IMR-90 (cell line): Measurements from ENCODE around the gene EIF2AK2. TPM values are rescaled to one million over a fixed set of nuclear protein-coding genes. Genes with fewer than 3 reads are reported as not detected.

Experiments
- ATAC-seq: fragments of 200-7000 bp; cut with Tn5 transposase; 2 replicates; pipeline ENCODE4 v1.9.1; 2020; ENCODE audit warnings: low read depth, mild to moderate bottlenecking, moderate library complexity
- BruUV-seq: library from RNA; stranded (reverse); fragments of 400-500 nt; replicated peaks from 2 replicates; lab custom pipeline; 2021; lab: Mats Ljungman, UMichigan
- CTCF ChIA-PET: fragments of 300-600 bp; formaldehyde crosslinking; extraction: SDS; loops from one replicate; lab custom pipeline; 2021; ENCODE audit warnings: antibody characterized with exemption; lab: Yijun Ruan, JAX
- POLR2A ChIA-PET: fragments of 300-600 bp; sonication (Branson Sonifier 250); formaldehyde crosslinking; loops from one replicate; lab custom pipeline; 2022; ENCODE audit warnings: antibody characterized with exemption; ENCODE audit not compliant: unreplicated experiment; lab: Charles Lee
- DNase-seq: peaks from one replicate; pipeline ENCODE4 v3.0.0; 2013
- H2AFZ ChIP-seq: replicated peaks from 2 replicates; pipeline ENCODE3; 2013; ENCODE audit warnings: low read length, mild to moderate bottlenecking; ENCODE audit not compliant: poor library complexity
- H2AK5ac ChIP-seq: 2 replicates; pipeline ENCODE4 v1.6.1; 2013; ENCODE audit warnings: low read depth, low read length, inconsistent platforms
- H2AK9ac ChIP-seq: replicated peaks from 2 replicates; pipeline ENCODE3; 2013; ENCODE audit warnings: mild to moderate bottlenecking, low read depth, low read length, moderate library complexity; ENCODE audit not compliant: poor library complexity
- H2BK120ac ChIP-seq: 2 replicates; pipeline ENCODE4 v1.6.1; 2013; ENCODE audit warnings: low read depth, low read length, inconsistent platforms
- H2BK15ac ChIP-seq: 3 replicates; pipeline ENCODE4 v1.6.1; 2013; ENCODE audit warnings: low read depth, low read length, inconsistent platforms
- H2BK20ac ChIP-seq: 2 replicates; pipeline ENCODE4 v1.6.1; 2013; ENCODE audit warnings: low read depth, mild to moderate bottlenecking, inconsistent platforms, low read length, moderate library complexity
- H2BK5ac ChIP-seq: 2 replicates; pipeline ENCODE4 v1.6.1; 2013; ENCODE audit warnings: mild to moderate bottlenecking, low read depth, low read length, inconsistent platforms; ENCODE audit not compliant: poor library complexity, severe bottlenecking
- H3K14ac ChIP-seq: replicated peaks from 2 replicates; pipeline ENCODE4 v1.6.1; 2013; ENCODE audit warnings: low read depth, low read length, inconsistent platforms
- H3K18ac ChIP-seq: 2 replicates; pipeline ENCODE4 v1.6.1; 2013; ENCODE audit warnings: low read depth, low read length, control low read depth
- H3K23ac ChIP-seq: 2 replicates; pipeline ENCODE4 v1.6.1; 2013; ENCODE audit warnings: low read depth, low read length, inconsistent platforms
- H3K27ac ChIP-seq: 2 replicates; pipeline ENCODE4 v1.5.1; 2013; ENCODE audit warnings: mild to moderate bottlenecking, control low read depth, low read length; ENCODE audit not compliant: insufficient read depth
- H3K27me3 ChIP-seq: 2 replicates; pipeline ENCODE4 v1.6.1; 2013; ENCODE audit warnings: low read length; ENCODE audit not compliant: control insufficient read depth, insufficient read depth
- H3K36me3 ChIP-seq: 2 replicates; pipeline ENCODE4 v1.6.1; 2013; ENCODE audit warnings: low read length, mixed read lengths; ENCODE audit not compliant: control insufficient read depth, insufficient read depth
- H3K4ac ChIP-seq: 2 replicates; pipeline ENCODE4 v1.6.1; 2013; ENCODE audit warnings: low read depth, low read length, inconsistent platforms
- H3K4me1 ChIP-seq: 2 replicates; pipeline ENCODE4 v1.6.1; 2013; ENCODE audit warnings: low read length, mixed read lengths; ENCODE audit not compliant: control insufficient read depth, insufficient read depth
- H3K4me2 ChIP-seq: 2 replicates; pipeline ENCODE4 v1.6.1; 2013; ENCODE audit warnings: low read depth, mild to moderate bottlenecking, control low read depth, low read length, moderate library complexity
- H3K4me3 ChIP-seq: 2 replicates; pipeline ENCODE4 v1.5.1; 2013; ENCODE audit warnings: low read depth, mild to moderate bottlenecking, control low read depth, low read length, moderate library complexity; ENCODE audit not compliant: insufficient read depth
- H3K56ac ChIP-seq: 2 replicates; pipeline ENCODE4 v1.6.1; 2013; ENCODE audit warnings: low read length, inconsistent platforms; ENCODE audit not compliant: insufficient read depth; ENCODE audit errors: extremely low read depth
- H3K79me1 ChIP-seq, 2 experiments: 2 replicates each; pipeline ENCODE4 v1.6.1; 2013; ENCODE audit warnings: low read length in 2 of 2, inconsistent platforms in 1 of 2, low read depth in 1 of 2
- H3K9ac ChIP-seq: 2 replicates; pipeline ENCODE4 v1.6.1; 2013; ENCODE audit warnings: low read depth, low read length, control low read depth
- H3K9me1 ChIP-seq: 2 replicates; pipeline ENCODE4 v1.6.1; 2013; ENCODE audit warnings: low read length, inconsistent platforms; ENCODE audit not compliant: insufficient read depth
- H3K9me3 ChIP-seq: 2 replicates; pipeline ENCODE4 v1.6.1; 2013; ENCODE audit warnings: low read length; ENCODE audit not compliant: control insufficient read depth, insufficient read depth
- H4K20me1 ChIP-seq: 2 replicates; pipeline ENCODE4 v1.6.1; 2013; ENCODE audit warnings: low read length, inconsistent platforms; ENCODE audit not compliant: insufficient read depth
- H4K5ac ChIP-seq: 2 replicates; pipeline ENCODE4 v1.6.1; 2013; ENCODE audit warnings: mild to moderate bottlenecking, low read depth, low read length, control low read depth
- H4K8ac ChIP-seq, 2 experiments: 2 replicates each; pipeline ENCODE4 v1.6.1; 2013; ENCODE audit warnings: low read depth in 2 of 2, low read length in 2 of 2, control low read depth in 1 of 2, inconsistent platforms in 1 of 2
- H4K91ac ChIP-seq: 2 replicates; pipeline ENCODE4 v1.6.1; 2013; ENCODE audit warnings: low read depth, low read length, inconsistent platforms; ENCODE audit not compliant: insufficient read depth
- FOS ChIP-seq: fragments of 150-350 bp; IDR thresholded peaks from 2 replicates; pipeline ENCODE4 v1.6.1; 2016; ENCODE audit warnings: low read depth, low read length
- NFE2L2 ChIP-seq: fragments of 150-350 bp; IDR thresholded peaks from 2 replicates; pipeline ENCODE4 v1.6.1; 2016; ENCODE audit warnings: low read depth, mild to moderate bottlenecking, low read length
- RAD21 ChIP-seq: IDR thresholded peaks from 2 replicates; pipeline ENCODE4 v1.6.1; 2012; ENCODE audit warnings: low read length, improper control_type of control experiment
- RCOR1 ChIP-seq: IDR thresholded peaks from 2 replicates; pipeline ENCODE4 v1.6.1; 2012; ENCODE audit warnings: mild to moderate bottlenecking, low read length, improper control_type of control experiment; ENCODE audit not compliant: insufficient replicate concordance
- SMC3 ChIP-seq: fragments of 150-350 bp; IDR thresholded peaks from 2 replicates; pipeline ENCODE4 v1.6.1; 2016; ENCODE audit warnings: low read depth, mild to moderate bottlenecking, antibody characterized with exemption, low read length, moderate library complexity
- WGBS, 2 experiments: methylation state at CpG; one replicate each; pipeline versions ENCODE4 v1.1.5 to v1.1.7; 2013; ENCODE audit warnings: missing lambda C conversion rate in 2 of 2; ENCODE audit not compliant: insufficient read length in 1 of 2; ENCODE audit errors: extremely low coverage in 2 of 2; 5-methylcytosine and 5-hydroxymethylcytosine counted together
- dilution Hi-C: fragments of 300-500 bp; cut with HindIII; formaldehyde crosslinking; loops from one replicate; pipeline ENCODE4 v1.14.3; 2018; ENCODE audit warnings: low sequenced_read_pairs; ENCODE audit not compliant: unreplicated experiment
- in situ Hi-C: fragments of 300-500 bp; cut with MboI; formaldehyde crosslinking; loops from 3 replicates; pipeline ENCODE4 v1.14.3; 2019; ENCODE audit warnings: low sequenced_read_pairs, inconsistent platforms, mixed read lengths
- intact Hi-C: fragments of 100-400 bp; cut with micrococcal nuclease; formaldehyde crosslinking; loops from 2 replicates; pipeline ENCODE4 v1.10.0; 2022
- polyA plus RNA-seq, 3 experiments: library from polyadenylated mRNA; depleted of rRNA; stranded (reverse); fragments of >200 nt; gene quantifications; 2 replicates each; pipeline ENCODE4 v1.2.3, GENCODE V29; 2012; ENCODE audit warnings: low replicate concordance in 1 of 3
- total RNA-seq: library from RNA; depleted of rRNA; stranded (reverse); fragments of >200 nt; gene quantifications from 2 replicates; pipeline ENCODE4 v1.2.3, GENCODE V29; 2012

EIF2AK2 gene
- total and polyA plus RNA-seq, 2 of the 4 experiments (the other 2 are of a cell fraction): 10.2 to 16.8 TPM

GRCh38 chr2:37203708-37204107 lies 46.9 kb upstream of the EIF2AK2 start:
- Histone ChIP-seq H4K20me1 (peaks cover 9% of the 10 kb centered on the region; the same call in 1 of the 2 replicates), H2BK20ac (no peak overlapping the region), H2BK5ac (no peak overlapping the region), H2BK120ac (no peak overlapping the region), H2AFZ (no peak overlapping the region), H4K8ac (no peak overlapping the region), H4K91ac (no peak overlapping the region), H3K27me3 (no peaks in the 10 kb centered on the region), H3K27ac (no peak overlapping the region), H3K18ac (no peak overlapping the region), H3K4me2 (no peak overlapping the region), H3K56ac (no peak overlapping the region), H3K23ac (no peak overlapping the region), H3K79me1 (peaks cover 26 to 37% of the 10 kb centered on the region in 2 experiments), H3K4me3 (no peak overlapping the region), H4K5ac (no peak overlapping the region), H3K9me1 (peaks cover 2% of the 10 kb centered on the region; the same call in 1 of the 2 replicates), H2AK9ac (no peak overlapping the region), H3K9ac (no peak overlapping the region), H2BK15ac (no peak overlapping the region), H3K14ac (no peak overlapping the region), H3K9me3 (peaks cover 3% of the 10 kb centered on the region), H3K36me3 (peaks cover 23% of the 10 kb centered on the region), H3K4ac (no peak overlapping the region), H2AK5ac (no peak overlapping the region), H3K4me1 (peaks cover 4% of the 10 kb centered on the region; the same call in 1 of the 2 replicates)
- DNase-seq (no peak), ATAC-seq (no peak)
- TF ChIP-seq SMC3 (no peak), RCOR1 (no peak), RAD21 (no peak), FOS (no peak), NFE2L2 (no peak)
- ChIA-PET POLR2A (no interaction called here), CTCF (interaction anchor here (0.9 kb wide), 1 partner anchor 12 kb away, joined by 4 read pairs; no protein-coding TSS in a partner anchor)
- WGBS, 2 experiments: no CpG with 5 or more reads among the region's 2 CpGs
- intact Hi-C loops (no loop called here), dilution Hi-C loops (no loop called here), in situ Hi-C loops (no loop called here)
- no TSS peak for BruUV-seq
